GM19455 (cell line): ENCODE data around the gene FGFR3.

Experiments
- ATAC-seq: cut with Tn5 transposase; IDR thresholded peaks from one replicate; pipeline ENCODE4 v1.9.1; 2021; ENCODE audit not compliant: unreplicated experiment

FGFR3 gene

DNA sequence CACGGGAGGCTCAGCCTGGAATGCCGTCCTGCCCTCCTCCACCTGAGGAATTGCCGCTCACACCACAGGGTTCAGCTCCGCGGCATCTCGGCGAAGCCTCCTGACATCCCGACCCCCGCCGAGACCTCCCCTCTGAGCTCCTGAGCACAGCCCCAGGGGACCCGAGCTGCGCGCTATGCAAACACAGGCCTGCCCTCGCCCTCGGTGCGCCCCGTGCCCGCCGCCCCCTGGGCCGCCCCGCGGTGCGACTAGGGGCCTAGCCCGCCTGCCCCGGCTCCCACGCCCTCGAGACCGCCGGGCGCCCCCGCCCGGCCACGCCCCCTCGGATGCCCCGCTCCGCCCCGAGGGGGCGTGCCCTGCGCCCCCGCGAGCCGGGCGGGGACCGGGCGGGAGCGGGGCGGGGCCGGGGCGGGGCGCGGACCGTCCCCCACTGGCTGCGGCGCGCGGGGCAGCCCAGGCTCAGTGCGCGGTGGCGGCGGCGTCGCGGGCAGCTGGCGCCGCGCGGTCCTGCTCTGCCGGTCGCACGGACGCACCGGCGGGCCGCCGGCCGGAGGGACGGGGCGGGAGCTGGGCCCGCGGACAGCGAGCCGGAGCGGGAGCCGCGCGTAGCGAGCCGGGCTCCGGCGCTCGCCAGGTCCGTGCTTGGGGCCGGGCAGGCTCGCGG lies at the start of gene FGFR3:
Gene FGFR3, plus strand, starts transcription at position 462 of the 664 bp plus-strand sequence. CDS start 642 bp downstream, outside the sequence.
- ATAC-seq, result no peak

DNA sequence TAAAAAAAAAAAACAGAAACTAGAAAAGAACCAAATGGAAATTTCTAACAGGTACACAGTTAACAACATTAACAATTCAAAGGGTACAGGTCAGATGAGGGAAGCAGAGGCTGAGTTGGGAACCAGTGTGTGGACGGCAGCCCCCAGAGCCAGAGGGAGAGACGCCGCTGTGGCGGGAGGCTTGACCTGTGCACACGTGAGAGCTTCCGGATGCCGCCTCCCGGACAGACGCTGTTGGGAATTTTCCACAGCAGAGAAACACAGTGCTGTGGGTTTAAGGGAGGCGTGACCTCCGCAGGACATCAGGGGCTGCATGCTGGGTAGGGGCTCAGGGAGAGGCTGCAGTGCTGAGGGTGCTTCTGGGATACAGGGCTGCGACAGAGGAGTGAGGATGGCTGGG lies 49.5 kb upstream of the FGFR3 start:
- ATAC-seq, result no peak

DNA sequence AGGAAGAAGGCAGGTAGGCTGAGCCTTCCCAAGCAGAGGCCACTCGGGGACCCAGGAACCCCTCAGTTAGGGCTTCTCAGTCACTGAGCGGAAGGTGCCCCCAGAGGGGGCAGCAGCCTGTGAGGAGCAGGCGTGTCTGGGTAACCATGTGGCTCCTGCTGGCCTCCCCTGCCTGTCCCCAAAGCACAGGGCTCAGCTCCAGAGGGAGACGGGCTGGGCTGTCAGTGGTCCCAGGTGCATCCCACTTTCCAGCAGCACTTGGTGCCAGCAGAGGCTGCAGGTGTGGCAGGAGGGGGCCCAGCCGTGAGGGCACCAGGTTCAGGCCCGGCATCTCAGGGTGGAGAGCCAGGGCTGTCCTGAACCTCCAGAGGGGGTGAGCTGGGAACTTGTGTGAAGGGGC lies 49.1 kb upstream of the FGFR3 start:
- no peak for ATAC-seq

DNA sequence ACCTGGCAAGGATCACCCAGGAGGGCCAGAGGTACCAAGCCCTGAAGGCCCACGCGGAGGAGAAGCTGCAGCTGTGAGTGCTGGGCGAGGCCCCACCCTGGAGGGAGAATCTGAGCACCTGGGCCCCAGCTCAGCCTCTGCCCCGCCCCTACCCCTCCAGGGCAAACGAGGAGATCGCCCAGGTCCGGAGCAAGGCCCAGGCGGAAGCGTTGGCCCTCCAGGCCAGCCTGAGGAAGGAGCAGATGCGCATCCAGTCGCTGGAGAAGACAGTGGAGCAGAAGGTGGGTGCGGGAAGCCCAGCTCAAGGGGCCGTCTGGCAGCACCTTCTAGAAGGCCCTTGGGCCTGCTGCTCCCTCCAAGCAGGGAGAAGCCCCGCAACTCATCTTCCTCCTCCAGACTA lies 48.5 kb upstream of the FGFR3 start:
- no peak for ATAC-seq

DNA sequence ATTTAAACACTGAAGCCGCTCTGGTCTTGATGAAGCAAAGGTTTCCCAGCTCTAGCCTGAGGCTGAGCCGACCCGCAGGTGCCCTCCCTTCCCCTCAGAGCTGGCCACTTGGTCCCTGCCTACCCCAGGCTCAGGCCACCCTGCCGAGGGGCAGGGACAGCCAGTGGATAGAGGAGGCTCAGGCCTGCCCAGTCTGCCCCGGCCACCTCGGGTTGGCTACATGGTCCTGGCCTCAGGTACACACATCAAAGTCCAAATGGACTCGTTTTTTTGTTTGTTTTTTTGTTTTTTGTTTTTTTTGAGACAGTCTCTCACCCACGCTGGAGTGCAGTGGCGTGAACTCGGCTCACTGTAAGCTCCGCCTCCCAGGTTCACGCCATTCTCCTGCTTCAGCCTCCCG lies 47.9 kb upstream of the FGFR3 start:
- no peak for ATAC-seq

DNA sequence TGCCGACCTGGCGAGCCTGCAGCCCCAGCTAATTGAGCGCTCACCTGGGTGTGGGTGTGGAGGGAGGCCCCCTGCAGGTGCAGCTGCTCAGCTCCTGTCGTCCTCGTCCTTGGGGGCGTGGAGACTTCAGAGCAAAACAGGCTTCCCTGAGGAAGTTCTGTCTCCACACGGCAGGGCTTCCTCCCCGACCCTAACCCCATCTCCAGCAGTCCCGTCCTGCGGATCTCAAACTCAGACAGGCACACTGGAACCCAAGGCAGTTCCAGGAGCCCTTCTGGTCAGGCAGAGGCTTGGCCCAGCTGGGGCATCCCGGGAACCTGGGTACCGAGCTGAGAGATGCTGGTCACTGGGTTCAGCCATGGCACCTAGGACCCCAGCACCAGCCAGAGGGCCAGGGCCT lies 47.4 kb upstream of the FGFR3 start:
- ATAC-seq, result no peak

DNA sequence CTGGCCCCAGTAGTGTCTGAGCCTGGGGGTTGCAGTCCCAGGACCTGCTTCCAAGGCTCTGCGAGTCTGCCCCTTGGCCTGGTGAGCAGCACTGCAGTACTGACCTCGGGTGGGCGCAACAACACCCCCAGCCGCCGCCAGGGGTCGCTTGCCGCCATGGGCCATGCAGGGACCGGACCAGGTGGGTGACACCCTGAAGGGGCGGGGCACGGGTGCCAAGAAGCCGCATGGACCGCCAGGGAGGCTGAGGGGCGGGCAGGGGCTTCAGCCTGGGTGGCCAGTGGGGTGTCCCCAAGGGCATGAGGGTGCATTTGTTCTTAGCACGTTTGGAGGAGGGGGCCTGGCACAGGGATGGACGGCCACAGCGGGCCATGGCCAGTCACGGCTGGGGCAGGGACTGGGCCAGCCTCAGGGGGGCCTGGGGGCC lies 46.8 kb upstream of the FGFR3 start:
- no peak for ATAC-seq

DNA sequence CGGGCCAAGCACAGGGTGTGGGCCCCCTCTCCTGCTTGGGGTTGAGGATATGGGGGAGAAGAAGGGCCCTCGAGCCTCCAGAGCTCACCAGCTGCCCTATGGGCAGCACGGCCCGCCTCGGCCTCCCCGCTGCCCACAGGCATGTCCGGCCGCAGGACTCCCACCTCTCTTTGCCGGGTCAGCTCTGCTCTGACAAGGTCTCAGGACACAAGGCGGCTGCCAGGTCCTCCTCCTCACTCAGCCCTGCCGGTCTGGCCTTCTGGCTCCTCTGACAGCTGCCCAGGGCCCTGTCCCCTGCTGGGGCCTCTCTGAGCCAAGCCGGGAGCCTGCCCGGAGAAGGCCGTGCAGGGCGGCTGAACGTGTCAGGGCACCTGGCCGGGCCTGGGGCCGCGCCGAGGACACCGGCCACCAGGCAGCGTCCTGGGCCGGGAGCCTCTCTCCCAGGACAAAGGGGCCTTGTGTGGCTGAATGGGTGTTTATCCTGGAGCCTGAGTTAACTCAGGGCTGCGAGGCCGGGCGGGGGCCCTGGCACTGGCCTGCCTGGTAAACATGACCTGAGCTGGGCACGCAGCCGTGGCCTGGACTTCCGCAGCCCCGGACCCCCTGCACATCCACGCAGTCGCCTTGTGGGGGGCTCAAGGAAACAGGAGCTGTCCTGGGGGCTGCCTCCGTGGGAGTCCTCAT lies 46.0 kb upstream of the FGFR3 start:
- ATAC-seq, result no peak

DNA sequence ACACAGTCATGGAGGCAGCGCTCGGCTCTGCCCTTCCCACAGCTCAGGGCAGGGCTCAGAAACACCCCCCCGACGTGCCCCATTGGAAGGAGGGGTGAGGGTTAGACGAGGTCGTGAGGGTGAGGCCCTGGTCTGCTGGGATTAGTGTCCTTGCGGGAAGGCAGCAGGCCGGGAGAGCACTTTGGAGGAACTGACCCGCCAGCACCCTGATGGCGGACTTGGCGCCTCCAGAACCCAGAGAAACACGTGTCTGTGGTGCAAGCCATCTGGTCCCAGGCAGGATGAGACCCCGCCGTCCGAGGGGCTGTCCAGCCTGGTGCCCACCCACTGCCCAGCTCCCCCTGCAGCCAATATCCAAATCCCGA lies 45.5 kb upstream of the FGFR3 start:
- no peak for ATAC-seq

DNA sequence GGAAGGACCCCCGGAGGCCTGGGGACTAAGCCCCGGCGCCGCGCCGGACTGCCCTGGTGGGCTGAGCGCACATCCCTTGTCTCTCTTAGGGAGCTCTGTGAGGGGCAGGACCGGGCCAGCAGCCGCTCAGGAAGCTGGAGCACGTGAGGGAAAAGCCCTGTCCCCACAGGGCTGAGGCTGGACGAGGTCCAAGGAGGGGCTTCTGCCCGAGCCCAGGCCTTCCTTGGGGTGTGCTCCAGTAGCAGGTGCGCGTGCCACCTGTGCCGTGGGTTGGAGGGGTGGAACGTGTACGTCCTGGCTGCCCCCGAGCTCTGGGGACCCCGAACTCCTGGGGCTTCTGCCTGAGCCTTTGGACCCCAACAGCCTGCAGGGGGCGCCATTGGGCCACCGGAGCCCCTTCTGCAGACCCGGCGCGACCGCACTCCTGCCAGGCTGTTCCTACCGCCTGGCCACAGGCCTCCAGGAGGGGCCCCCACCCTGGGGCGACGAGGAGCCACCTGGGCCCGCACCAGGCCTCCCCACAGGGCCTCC lies 44.6 kb upstream of the FGFR3 start:
- ATAC-seq, result peak; percentile 44

DNA sequence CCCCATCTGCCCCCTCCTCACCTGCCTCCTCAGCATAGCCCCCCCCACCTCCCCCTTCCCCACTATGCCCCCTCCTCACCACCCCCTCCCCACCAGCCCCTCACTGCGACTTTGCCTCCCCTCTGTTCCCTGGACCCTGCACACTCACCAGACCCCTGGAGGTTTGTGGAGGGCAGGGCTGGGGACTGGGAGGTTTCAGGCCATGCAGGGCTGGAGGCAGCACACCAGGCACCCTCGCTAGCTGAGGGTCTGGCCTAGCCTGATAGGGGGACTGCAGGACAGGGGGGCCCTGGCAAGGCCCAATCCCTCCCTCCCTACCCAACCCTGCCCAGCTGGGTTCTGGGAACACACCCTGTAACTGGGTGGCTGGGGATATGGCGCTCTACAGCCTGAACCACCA lies 43.7 kb upstream of the FGFR3 start:
- ATAC-seq, result no peak

DNA sequence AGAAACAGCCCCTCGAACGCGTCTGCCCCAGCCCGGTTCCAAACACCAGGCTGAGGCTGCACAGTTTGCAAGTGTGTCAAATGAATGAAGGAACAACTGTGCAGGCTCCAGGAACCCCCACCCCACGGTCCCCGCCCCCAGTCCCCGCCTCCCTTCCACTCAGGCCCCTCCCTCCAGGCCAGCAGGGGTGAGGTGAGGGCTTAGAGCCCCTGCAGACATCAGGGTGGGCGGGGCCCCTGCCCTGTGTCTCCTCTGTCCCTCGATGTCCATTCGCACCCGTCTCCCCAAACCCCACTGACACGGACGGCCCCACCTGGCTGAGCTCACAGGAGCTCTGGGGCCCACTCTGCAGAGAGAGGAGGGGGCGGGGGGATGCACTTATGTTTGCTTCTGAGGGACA lies 43.3 kb upstream of the FGFR3 start:
- ATAC-seq, result no peak

DNA sequence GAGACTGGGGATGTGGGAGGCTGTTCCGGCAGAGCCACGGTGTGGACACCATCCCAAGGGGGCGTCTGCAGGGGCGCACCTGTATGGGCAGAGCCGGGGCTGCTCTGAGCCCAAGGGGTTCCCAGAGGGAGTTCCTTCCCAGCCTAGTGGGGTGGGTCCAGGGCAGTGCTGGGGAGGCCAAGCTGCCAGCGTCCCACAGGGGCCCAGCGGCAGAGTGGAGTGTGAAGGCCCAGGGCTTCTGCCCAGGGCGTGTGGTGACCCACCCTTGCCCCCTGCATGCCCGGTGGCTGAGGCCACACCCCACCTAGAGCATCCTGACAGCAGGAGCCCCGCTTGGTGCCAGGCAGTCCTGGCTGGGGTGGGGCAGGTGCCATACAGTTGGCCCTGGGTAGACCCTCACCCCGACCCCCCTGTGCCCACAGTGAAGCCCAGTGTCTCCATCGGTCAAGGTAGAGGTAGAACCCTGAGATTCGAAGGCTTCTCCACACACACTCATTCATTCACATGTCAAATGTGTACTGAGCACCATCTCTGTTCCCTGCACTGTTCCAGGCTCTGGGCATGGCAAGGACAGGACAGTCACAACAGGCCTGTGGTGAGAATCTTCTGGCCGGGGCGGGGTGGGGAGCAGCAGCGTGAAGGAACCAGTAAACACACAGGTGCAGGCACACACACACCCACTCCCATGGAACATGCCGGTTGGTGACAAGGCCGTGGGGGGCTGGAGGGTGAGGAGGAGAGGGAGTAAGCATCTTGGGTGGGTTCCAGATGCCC lies 42.5 kb upstream of the FGFR3 start:
- ATAC-seq, result no peak

DNA sequence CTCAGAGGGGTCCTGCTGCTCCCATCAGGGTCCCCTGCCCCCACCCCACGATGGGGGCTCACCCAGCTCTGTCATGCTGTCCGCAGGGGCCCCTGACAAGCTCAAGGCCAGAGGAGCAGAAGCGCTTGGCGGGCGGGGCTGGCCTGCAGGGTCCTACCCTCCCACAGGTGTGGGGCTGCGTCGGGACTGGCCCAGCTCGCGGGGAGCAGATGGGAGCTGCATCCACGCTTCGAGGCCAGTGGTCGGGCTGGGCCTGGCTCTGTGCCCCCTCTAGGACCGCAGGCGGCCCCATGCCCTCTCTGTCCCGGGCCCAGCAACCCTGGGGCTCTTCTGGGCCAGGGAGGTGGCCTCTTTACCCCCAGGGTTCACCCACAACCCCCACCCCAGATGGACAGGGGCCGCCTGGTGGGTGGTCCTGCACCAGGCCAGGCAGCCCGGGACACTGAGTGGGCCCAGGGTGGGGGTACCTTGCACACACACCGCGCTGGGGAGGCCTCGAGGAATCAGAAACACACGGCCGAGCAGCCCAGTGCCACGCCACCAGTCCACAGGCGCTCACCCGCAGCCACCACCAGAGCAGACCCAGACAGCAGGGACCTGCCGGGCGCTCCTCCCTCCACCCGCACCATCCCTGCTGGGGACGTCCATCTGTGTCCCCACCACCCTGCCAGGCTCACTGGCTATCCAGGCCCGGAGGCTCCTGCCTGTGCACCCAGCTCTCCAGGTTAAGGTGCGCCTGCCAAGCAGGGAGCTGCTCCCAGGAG lies 41.8 kb upstream of the FGFR3 start:
- ATAC-seq, result no peak

DNA sequence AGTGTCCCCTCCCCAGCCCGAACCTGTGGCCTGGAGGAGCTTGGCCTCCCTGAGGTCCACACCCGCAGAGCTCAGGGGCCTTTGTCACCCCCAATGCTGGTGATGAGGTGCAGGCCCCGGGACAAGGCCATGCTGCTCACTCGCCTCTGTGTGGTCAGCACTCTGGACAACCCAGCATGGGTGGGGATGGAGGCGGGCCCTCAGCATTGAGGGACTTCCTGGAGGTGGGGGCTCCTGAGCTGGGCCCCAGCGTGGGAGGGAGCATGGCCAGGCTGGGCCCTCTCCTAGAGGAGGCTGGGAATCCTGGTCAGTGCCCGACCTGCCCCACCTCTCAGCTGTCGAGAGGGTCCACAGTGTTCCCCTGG lies 41.2 kb upstream of the FGFR3 start:
- no peak for ATAC-seq

DNA sequence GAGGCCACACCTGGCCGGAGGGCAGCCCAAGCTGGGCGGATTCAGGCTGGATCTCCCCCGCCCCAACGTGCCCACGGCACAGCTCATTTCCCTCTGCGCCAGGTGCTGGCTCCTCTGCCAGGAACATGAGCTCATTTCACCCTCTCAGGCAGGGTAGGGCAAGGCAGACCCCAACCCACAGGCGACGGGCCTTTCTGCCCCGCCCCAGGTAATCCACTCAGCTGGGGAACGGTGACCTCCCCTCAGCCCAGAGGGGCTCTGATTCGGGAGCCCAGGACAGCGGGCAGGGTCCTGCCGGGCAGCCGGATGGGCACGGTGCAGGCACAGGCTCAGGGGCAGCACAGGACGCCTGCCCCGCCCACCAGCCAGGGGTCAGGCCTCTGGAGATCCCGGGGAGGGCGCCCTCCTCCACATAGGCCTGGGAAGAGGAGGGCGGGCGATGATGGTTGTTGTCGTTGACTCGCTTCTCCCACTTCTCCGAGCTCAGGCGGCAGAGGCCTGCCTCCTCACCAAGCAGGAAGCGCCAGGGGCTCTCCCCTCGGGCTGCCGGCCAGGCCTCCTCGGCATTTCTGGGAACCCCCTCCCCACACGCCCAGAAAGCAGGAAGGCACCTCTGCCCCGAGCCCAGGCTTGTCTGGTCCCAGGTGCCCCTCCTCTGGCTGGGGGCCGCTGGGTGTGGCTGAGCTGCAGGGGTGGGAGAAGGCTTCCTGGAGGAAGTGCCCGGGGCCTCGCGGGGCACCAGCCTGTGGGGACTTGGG lies 40.6 kb upstream of the FGFR3 start:
- ATAC-seq, result no peak

DNA sequence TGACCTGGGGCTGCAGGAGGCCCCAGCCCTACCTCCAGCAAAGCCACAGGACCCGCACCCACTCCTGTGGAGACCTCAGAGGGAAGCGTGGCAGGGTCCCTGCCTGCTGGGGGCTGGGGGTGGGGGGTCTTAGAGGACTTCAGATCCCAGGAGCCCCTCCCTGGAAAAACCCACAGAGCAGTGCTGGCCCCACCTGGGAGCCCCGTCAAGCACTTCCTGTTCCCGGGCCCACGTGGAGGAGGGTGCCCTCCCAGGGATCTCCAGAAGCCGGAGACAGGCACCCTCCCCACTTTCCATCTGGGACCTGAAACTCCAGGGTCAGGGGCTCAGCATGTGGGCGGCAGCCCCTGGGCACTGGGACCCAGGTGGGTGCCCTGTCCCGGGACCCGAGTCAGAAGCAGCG lies 39.8 kb upstream of the FGFR3 start:
- ATAC-seq, result no peak

DNA sequence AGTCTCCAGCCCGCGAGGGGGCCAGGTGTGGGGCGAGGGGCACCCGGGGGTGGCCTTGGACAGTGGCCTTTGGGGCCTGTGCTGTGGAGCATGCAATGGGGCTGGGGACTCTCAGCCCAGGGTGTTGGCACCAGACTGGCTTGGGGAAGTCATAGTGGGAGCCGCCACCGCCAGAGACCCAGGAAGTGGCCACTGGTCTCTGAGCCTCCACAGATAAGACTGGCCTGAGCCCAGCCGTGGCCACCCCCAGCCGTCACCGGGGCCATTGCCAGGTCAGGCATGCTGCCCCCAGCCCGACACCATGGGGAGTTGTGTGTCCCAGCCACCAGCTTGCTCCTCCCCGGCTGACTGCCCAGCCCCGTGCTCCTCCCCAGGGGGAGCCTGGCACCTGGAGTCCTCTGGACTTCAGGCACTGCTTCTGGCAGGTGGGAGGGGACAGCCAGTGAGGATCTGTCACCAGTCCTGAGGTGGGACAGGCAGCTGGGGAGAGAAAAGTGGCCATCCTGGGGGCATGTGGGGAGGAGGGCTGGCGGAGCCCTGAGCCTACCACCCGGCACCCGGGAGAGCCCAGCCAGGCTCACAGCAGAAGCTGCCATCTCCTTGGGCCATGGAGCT lies 39.3 kb upstream of the FGFR3 start:
- no peak for ATAC-seq

DNA sequence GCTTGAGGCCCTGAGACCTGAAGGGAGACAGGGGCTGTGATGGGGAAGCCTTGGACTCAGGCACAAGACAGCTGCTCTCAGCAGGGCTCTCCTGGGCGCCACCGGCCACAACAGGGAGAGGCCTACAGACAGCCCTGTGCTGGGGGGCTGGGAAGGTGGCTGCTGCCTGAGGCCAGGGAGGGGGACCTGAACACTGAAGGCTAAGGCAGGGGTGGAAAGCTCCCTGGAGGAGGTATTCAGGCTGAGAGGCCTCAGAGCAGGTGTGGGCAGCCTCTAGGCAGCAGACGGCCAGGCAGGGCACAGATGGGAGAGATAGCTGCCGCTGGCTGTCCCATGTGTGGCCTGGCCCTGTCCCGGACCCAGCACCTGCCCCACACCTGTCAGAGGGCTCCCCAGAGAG lies 38.8 kb upstream of the FGFR3 start:
- no peak for ATAC-seq

DNA sequence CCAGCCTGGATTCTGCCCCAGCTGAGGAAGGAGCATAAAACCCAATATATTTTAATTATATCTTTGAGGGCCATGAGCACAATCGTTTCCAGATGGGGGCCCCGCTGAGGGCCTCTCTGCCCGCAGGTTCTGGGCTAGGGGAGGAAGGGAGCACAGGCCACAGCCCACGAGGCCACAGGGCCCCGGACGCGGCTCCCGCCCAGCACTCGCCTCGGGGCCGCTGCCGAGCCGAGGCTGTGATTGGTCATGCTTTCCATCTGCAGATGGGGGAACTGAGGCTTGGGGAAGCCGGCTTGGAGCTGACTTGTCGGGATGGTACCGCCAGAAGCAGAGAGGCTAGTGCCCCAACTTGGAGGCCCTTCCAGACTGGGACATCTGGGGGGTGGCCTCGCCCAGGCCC lies 37.8 kb upstream of the FGFR3 start:
- ATAC-seq, result no peak
